Epithelial cell of proximal tubule (primary cell): ENCODE measurements around the gene GATA3. TPM values are rescaled to one million over a fixed set of nuclear protein-coding genes. Genes with fewer than 3 reads are reported as not detected.

Source experiments
- DNase-seq: peaks from one replicate; pipeline ENCODE4 v3.0.0-alpha.2; 2011; ENCODE audit warnings: low read depth
- H3K4me3 ChIP-seq: 2 replicates; pipeline ENCODE4 v1.5.1; 2011; ENCODE audit warnings: low read depth, mild to moderate bottlenecking, low read length
- total RNA-seq: library from RNA; depleted of rRNA; stranded (reverse); fragments of >200 nt; gene quantifications from 2 replicates; pipeline ENCODE4 v1.2.3, GENCODE V29; 2015
- TF ChIP-seq, protein P1 (sequence below): conservative IDR thresholded peaks from 2 replicates; pipeline ENCODE4 v1.5.1; 2012; ENCODE audit warnings: low read depth, mild to moderate bottlenecking, low read length

Gene GATA3
- total RNA-seq, 1 donor from 2014 or later = 3.2 TPM

DNA sequence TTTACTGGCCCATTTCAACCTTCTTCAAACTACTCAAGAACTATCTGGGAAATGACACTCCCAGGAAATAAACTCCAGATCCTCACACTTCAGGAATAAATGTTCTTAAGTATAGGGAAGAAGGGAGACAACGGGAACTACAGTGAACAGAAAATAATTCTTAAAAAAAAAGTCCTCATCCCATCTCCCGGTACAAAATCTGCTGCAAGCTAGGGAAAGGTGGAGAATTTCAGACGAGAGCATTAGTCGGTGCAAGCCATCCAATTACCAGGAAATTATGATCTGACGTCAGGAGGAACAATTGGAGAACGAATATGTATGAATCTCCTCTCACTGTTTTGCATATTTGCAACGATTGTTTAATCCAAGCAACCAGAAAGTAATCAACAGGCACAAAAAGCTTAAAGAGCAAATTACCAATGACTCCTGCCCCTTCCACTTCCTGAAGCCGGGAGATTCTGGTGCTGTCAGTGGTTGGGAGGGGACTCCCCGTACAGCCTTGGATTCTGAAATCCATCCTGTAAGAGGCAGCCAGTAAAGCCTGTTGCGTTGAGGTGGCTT, 15.1 kb upstream of the GATA3 start:
- DNase-seq = no peak
- TF ChIP-seq, protein P1, sequence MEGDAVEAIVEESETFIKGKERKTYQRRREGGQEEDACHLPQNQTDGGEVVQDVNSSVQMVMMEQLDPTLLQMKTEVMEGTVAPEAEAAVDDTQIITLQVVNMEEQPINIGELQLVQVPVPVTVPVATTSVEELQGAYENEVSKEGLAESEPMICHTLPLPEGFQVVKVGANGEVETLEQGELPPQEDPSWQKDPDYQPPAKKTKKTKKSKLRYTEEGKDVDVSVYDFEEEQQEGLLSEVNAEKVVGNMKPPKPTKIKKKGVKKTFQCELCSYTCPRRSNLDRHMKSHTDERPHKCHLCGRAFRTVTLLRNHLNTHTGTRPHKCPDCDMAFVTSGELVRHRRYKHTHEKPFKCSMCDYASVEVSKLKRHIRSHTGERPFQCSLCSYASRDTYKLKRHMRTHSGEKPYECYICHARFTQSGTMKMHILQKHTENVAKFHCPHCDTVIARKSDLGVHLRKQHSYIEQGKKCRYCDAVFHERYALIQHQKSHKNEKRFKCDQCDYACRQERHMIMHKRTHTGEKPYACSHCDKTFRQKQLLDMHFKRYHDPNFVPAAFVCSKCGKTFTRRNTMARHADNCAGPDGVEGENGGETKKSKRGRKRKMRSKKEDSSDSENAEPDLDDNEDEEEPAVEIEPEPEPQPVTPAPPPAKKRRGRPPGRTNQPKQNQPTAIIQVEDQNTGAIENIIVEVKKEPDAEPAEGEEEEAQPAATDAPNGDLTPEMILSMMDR = no peak
- H3K4me3 ChIP-seq = no peak overlapping the region

DNA sequence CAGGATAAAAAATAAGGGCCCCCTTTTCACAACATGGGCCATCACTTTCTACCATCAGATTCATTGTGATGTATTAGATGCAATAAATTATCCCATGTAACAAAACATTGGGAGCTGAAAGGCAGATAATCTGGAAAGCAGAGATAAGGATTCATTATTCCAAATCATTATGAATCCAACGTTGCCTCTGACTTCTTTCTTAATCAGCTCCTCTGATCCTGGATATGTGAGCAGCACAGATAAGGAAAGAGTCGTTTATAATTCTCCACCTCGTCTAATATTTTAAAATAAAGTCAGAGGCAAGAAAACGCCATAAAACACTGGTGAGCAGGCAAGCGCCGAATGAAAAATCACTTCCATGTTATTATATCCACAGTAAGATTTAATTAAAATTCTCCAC, 13.8 kb upstream of the GATA3 start:
- TF ChIP-seq, protein P1 = no peak
- no peak overlapping the region for H3K4me3 ChIP-seq
- no peak for DNase-seq

DNA sequence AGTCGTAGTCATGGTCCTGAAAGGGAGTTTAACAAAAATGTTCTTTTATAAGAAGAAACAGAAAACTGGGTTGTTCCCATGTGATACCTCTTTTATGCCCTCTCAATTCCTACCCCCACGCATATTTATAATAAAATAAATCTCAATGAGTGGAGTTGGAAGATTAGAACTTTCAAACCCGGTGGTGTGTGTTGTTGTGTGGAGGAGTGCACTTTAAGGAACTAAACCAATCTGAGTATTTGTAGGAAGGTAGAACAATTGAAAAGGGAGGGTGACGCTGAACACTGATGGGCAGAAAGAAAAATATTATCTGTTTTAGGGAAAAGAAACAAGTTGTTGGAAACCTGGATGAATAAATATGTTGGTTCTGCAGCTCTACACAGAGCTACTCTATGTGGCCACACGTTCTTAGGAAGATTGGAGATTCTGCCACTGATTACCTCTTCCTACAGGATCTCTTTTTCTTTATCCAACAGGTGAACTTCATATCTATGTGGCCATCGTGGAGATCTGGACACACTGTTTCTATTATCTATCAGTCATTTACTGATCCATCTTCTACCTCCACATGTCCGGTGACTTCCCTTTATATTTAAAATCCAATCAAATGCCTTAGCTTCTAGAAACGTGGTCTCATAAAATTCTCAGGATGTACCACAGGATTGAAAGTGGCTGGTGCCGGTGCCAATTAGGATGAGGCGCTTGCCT, 13.1 kb upstream of the GATA3 start:
- no peak for DNase-seq
- no peak overlapping the region for H3K4me3 ChIP-seq
- TF ChIP-seq, protein P1 = no peak

DNA sequence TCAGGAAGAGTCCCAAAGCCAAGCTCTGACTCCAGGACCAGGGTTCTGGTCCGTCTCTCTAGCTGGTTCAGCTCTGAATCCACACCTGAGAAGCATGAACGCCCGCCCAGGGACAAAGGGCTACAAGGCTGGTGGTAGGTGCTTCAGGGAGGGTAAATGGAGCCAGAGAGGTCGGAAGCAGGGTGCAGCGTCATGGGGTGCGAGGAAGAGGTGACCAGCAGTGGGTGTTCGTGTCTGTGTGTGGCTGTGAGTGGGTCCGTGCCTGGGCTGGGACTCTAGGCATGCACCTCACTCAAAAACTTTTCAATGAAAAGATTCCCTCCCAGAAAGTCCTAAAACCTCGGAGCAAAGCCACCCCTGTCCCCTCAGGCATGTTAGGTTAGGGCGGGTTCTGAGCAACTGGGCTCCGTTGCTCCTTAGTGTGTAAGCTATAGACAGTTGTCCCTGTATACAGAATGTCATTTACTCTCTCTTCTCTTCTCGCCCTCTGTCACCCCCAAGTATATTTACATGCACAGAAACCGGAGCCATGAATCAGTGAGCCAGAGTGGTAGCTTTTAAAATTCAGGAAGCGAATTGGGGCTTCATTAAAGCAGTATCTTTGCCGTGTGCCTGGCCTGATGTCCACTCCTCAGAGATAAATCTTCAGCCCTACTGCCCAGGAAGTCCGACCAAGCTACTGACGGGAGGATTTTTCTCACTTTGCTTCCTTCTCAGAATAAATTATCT, 12.3 kb upstream of the GATA3 start:
- no peak for DNase-seq
- TF ChIP-seq, protein P1 = no peak

DNA sequence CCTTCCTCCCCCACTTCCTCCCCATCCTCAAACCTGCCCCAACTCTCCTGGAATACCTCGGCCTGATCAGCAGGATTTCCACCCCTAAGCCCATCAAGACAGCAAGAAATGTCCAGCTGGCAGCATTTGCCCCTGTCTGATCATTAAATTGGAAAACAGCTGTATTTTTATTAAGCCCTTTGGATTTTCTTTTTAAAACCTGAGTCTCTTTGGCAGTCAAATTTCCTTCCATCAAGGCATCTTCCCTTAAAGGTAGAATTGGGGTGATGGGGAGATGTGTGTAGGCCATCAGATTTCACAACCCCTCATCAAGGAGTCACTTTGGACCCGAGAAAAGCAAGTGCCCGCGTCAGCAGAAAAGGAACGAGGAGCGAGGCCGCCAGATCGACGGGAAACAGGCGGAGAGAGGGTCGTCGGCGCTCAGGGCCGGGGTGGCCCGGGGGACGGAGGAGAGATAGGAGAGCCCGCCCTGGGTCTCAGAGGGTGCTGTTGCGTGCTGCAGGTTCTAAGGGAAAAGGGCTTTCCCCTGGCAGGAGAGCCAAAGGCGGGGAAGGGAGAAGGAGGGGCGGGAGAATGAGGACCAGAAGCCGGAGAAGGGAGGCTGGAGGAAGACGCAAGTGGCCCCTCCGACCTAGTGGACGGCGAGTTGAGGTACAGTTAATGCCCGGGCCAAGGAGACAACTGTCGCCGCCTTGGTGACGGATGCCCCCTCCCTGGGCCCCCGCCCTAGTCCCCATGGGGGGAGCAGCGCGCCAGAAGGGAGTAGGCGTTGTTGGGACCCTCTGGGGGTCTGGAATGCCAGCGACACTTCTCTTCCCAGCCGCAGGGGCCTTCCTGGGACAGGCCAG, 11.5 kb upstream of the GATA3 start:
- TF ChIP-seq, protein P1 = no peak
- DNase-seq = no peak
- H3K4me3 ChIP-seq = no peak overlapping the region

More for the DNA sequence above, 12.3 kb upstream of the GATA3 start:
- no peak overlapping the region for H3K4me3 ChIP-seq

DNA sequence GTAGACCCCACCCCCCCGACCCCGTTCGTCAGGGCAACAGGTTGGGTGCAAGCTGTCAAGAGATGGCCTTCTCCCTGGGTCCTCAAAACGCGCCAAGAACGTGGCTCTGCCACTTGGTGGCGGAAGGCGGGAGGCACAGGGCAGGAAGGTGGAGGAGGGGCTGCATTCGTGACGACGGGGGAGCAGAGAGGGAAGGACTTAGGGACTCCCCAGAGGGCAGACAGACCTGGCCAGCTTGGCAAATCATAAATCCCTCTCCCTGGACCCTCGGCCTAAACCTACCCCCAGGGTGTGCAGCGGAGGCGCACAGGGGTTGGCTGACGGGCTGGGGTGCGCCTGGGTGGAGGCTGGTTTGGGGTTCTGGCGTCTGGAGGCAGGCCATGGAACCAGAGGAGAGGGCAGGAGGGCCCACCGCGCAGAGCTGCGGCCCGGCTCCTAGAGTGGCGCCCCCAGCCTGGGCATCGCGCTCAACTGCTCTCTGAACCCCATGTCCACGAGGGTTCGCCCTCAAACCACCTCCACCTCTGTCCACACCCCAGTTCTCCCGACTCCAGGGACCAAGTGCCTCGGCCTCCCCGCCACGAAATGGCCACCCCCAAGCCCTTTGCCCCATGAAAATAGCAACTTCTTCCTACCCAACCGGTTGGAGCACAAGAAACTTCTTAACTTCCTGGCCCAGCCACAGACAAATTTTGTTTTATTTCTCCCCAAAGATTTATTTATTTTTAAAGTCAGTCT, 10.8 kb upstream of the GATA3 start:
- no peak for DNase-seq
- TF ChIP-seq, protein P1 = no peak

More for the DNA sequence above, 10.8 kb upstream of the GATA3 start:
- H3K4me3 ChIP-seq = no peak overlapping the region
